Umbilical cord (tissue), 2 donors: Measurements from ENCODE around the gene DSCAM. TPM values are rescaled to one million over a fixed set of nuclear protein-coding genes. Genes with fewer than 3 reads are reported as not detected.

Experiments
- DNase-seq: peaks from one replicate; pipeline ENCODE4 v3.0.0-alpha.2; 2015; ENCODE audit warnings: low spot score
- total RNA-seq: library from RNA; depleted of rRNA; stranded (reverse); fragments of >200 nt; gene quantifications from one replicate; pipeline ENCODE4 v1.2.3, GENCODE V29; 2014; ENCODE audit warnings: low replicate concordance; ENCODE audit not compliant: insufficient read depth

Gene DSCAM
- total RNA-seq, 1 donor from 2014 or later: 0.24 TPM

- DNase-seq: peak; percentile 18
Observed at GRCh38 chr21:40386294-40386911, 460.6 kb downstream of the DSCAM start.

- DNase-seq: no peak
Observed at GRCh38 chr21:40385883-40386282, 461.1 kb downstream of the DSCAM start.

- no peak for DNase-seq
Observed at GRCh38 chr21:40383951-40384350, 463.0 kb downstream of the DSCAM start.

- peak; percentile 13 for DNase-seq
Observed at GRCh38 chr21:40381111-40381510, 465.8 kb downstream of the DSCAM start.

GRCh38 chr21:40379881-40380810 lies 466.8 kb downstream of the DSCAM start:
- peak; percentile 63 for DNase-seq

GRCh38 chr21:40377135-40377534 lies 469.8 kb downstream of the DSCAM start:
- no peak for DNase-seq

GRCh38 chr21:40373761-40374160 lies 473.2 kb downstream of the DSCAM start:
- no peak for DNase-seq

- DNase-seq: peak; percentile 52
Observed at GRCh38 chr21:40372506-40372905, 474.5 kb downstream of the DSCAM start.

- DNase-seq: no peak
Observed at GRCh38 chr21:40371329-40371728, 475.6 kb downstream of the DSCAM start.

GRCh38 chr21:40356644-40357043 lies 490.3 kb downstream of the DSCAM start:
- DNase-seq: no peak

GRCh38 chr21:40355076-40355475 lies 491.9 kb downstream of the DSCAM start:
- DNase-seq: no peak

- DNase-seq: no peak
Observed at GRCh38 chr21:40351006-40351405, 496.0 kb downstream of the DSCAM start.

GRCh38 chr21:40349591-40349990 lies 497.4 kb downstream of the DSCAM start:
- DNase-seq: no peak

- no peak for DNase-seq
Observed at GRCh38 chr21:40345711-40346321, 501.1 kb downstream of the DSCAM start.

GRCh38 chr21:40340357-40340756 lies 506.6 kb downstream of the DSCAM start:
- no peak for DNase-seq

GRCh38 chr21:40339050-40339449 lies 507.9 kb downstream of the DSCAM start:
- DNase-seq: no peak

GRCh38 chr21:40337981-40338380 lies 509.0 kb downstream of the DSCAM start:
- DNase-seq: no peak

- no peak for DNase-seq
Observed at GRCh38 chr21:40335704-40336103, 511.3 kb downstream of the DSCAM start.

- no peak for DNase-seq
Observed at GRCh38 chr21:40334159-40334558, 512.8 kb downstream of the DSCAM start.

- DNase-seq: no peak
Observed at GRCh38 chr21:40333731-40334130, 513.2 kb downstream of the DSCAM start.

GRCh38 chr21:40331804-40332203 lies 515.2 kb downstream of the DSCAM start:
- no peak for DNase-seq

GRCh38 chr21:40331172-40331571 lies 515.8 kb downstream of the DSCAM start:
- DNase-seq: no peak

GRCh38 chr21:40324389-40324788 lies 522.6 kb downstream of the DSCAM start:
- DNase-seq: no peak
